Endodermal cell (in vitro differentiated cells): ENCODE data around the gene DPP10. TPM values are rescaled to one million over a fixed set of nuclear protein-coding genes. Genes with fewer than 3 reads are reported as not detected.

ENCODE experiments used
- DNase-seq: peaks from one replicate; pipeline ENCODE4 v3.0.0-alpha.2; 2017
- H3K27ac ChIP-seq: 2 replicates; pipeline ENCODE4 v1.5.1; 2013; ENCODE audit warnings: mild to moderate bottlenecking, low read depth, low read length, moderate library complexity
- H3K27me3 ChIP-seq: 2 replicates; pipeline ENCODE4 v1.6.1; 2013; ENCODE audit warnings: mild to moderate bottlenecking, low read length, moderate library complexity; ENCODE audit not compliant: insufficient read depth, control insufficient read depth, poor library complexity, severe bottlenecking
- H3K36me3 ChIP-seq: 2 replicates; pipeline ENCODE4 v1.7.0; 2013; ENCODE audit warnings: mild to moderate bottlenecking, low read length, moderate library complexity; ENCODE audit not compliant: control insufficient read depth, insufficient read depth
- H3K4me1 ChIP-seq: one replicate; pipeline ENCODE4 v1.7.0; 2013; ENCODE audit warnings: low read length; ENCODE audit not compliant: control insufficient read depth, insufficient read depth
- H3K4me3 ChIP-seq: 2 replicates; pipeline ENCODE4 v1.5.1; 2013; ENCODE audit warnings: mild to moderate bottlenecking, low read length, moderate library complexity
- H3K9ac ChIP-seq: 2 replicates; pipeline ENCODE4 v1.6.1; 2013; ENCODE audit warnings: mild to moderate bottlenecking, low read length, moderate library complexity; ENCODE audit not compliant: poor library complexity, severe bottlenecking; ENCODE audit errors: extremely low read depth
- H3K9me3 ChIP-seq: 2 replicates; pipeline ENCODE4 v1.6.1; 2013; ENCODE audit warnings: mild to moderate bottlenecking, low read length, moderate library complexity; ENCODE audit not compliant: control insufficient read depth
- H3K27ac Mint-ChIP-seq: 2 replicates; pipeline ENCODE4 v1.8.0; 2020; ENCODE audit warnings: mixed read lengths
- H3K27me3 Mint-ChIP-seq: 2 replicates; pipeline ENCODE4 v1.8.0; 2021; ENCODE audit warnings: mild to moderate bottlenecking, mixed read lengths; ENCODE audit not compliant: insufficient read depth
- H3K36me3 Mint-ChIP-seq: 2 replicates; pipeline ENCODE4 v1.8.0; 2020; ENCODE audit warnings: low read depth, mixed read lengths
- H3K4me1 Mint-ChIP-seq: 2 replicates; pipeline ENCODE4 v1.8.0; 2020; ENCODE audit warnings: mixed read lengths
- H3K4me3 Mint-ChIP-seq: 2 replicates; pipeline ENCODE4 v1.8.0; 2020; ENCODE audit warnings: mild to moderate bottlenecking, moderate library complexity, mixed read lengths
- H3K9me3 Mint-ChIP-seq: 2 replicates; pipeline ENCODE4 v1.8.0; 2020; ENCODE audit warnings: mild to moderate bottlenecking, mixed read lengths
- CTCF ChIP-seq: fragments of 200-600 bp; sonication (generic); conservative IDR thresholded peaks from 2 replicates; pipeline ENCODE4 v1.5.0; 2021; ENCODE audit warnings: antibody characterized with exemption, mild to moderate bottlenecking
- whole genome bisulfite sequencing, 2 experiments: methylation state at CpG; one replicate each; pipeline versions ENCODE4 v1.1.5 to v1.1.7; 2013; ENCODE audit warnings: missing lambda C conversion rate in 2 of 2, mixed read lengths in 1 of 2; ENCODE audit not compliant: insufficient coverage in 1 of 2, insufficient read length in 1 of 2; 5-methylcytosine and 5-hydroxymethylcytosine counted together
- total RNA-seq, 2 donors: library from RNA; stranded (reverse); fragmentation: NEBNext Ultra II Directional in 1 of 2; extraction: Animal tissue kit (Norgen Biotek cat#: 25700) in 1 of 2; gene quantifications; 2 replicates in 1 of 2; 3 replicates in 1 of 2; pipeline ENCODE4 v1.2.1, GENCODE V29; 2021

The DPP10 gene
- total RNA-seq, 2 donors from 2014 or later: 8.2 to 19.2 TPM

- Mint-ChIP-seq H3K4me3 (no peak overlapping the region), H3K9me3 (no peaks in the 10 kb centered on the region), H3K27ac (no peak overlapping the region), H3K4me1 (peaks cover 27% of the 10 kb centered on the region), H3K27me3 (peaks cover 4% of the 10 kb centered on the region), H3K36me3 (no peaks in the 10 kb centered on the region)
- TF ChIP-seq CTCF: no peak
- H3K9ac ChIP-seq: no peak overlapping the region
- H3K27ac ChIP-seq: no peak overlapping the region
- WGBS, 2 experiments: 80 to 95% methylated on average over 4 to 5 of the region's 5 CpGs
- no peak for DNase-seq
- H3K9me3 ChIP-seq: no peaks in the 10 kb centered on the region
- H3K4me3 ChIP-seq: no peak overlapping the region
- peaks cover 11% of the 10 kb centered on the region for H3K4me1 ChIP-seq
- H3K36me3 ChIP-seq: no peaks in the 10 kb centered on the region
- no peaks in the 10 kb centered on the region for H3K27me3 ChIP-seq
Measured at GRCh38 chr2:114786901-114787300, 344.5 kb downstream of the DPP10 start.

GRCh38 chr2:114787486-114787885 is 345.0 kb downstream of the DPP10 start:
- Histone ChIP-seq H3K27me3 (no peaks in the 10 kb centered on the region), H3K9ac (no peak overlapping the region), H3K27ac (no peak overlapping the region), H3K9me3 (no peaks in the 10 kb centered on the region), H3K4me3 (no peak overlapping the region), H3K36me3 (no peaks in the 10 kb centered on the region), H3K4me1 (peaks cover 11% of the 10 kb centered on the region)
- no peaks in the 10 kb centered on the region for H3K9me3 Mint-ChIP-seq
- no peak overlapping the region for H3K27ac Mint-ChIP-seq
- H3K36me3 Mint-ChIP-seq: no peaks in the 10 kb centered on the region
- no peak for TF ChIP-seq CTCF
- no peak for DNase-seq
- peaks cover 4% of the 10 kb centered on the region for H3K27me3 Mint-ChIP-seq
- no peak overlapping the region for H3K4me3 Mint-ChIP-seq
- WGBS, 2 experiments: 97 to 100% methylated on average over 2 of the region's 3 CpGs
- peaks cover 27% of the 10 kb centered on the region for H3K4me1 Mint-ChIP-seq

GRCh38 chr2:114789989-114790388 is 347.5 kb downstream of the DPP10 start:
- no peak overlapping the region for H3K27ac Mint-ChIP-seq
- Histone ChIP-seq H3K27ac (no peak overlapping the region), H3K27me3 (no peaks in the 10 kb centered on the region), H3K4me1 (peaks cover 8% of the 10 kb centered on the region), H3K4me3 (no peak overlapping the region), H3K9me3 (no peaks in the 10 kb centered on the region), H3K9ac (no peak overlapping the region), H3K36me3 (no peaks in the 10 kb centered on the region)
- peaks cover 4% of the 10 kb centered on the region for H3K27me3 Mint-ChIP-seq
- H3K36me3 Mint-ChIP-seq: no peaks in the 10 kb centered on the region
- H3K9me3 Mint-ChIP-seq: no peaks in the 10 kb centered on the region
- DNase-seq: no peak
- no peak overlapping the region for H3K4me3 Mint-ChIP-seq
- TF ChIP-seq CTCF: no peak
- peaks cover 19% of the 10 kb centered on the region for H3K4me1 Mint-ChIP-seq
- 82 to 100% methylated on average over 1 of the region's 1 CpG for WGBS, 2 experiments
